RCC 7860 (cell line): Measurements from ENCODE around the gene NCSTN.

ENCODE experiments used
- DNase-seq: peaks from one replicate; pipeline ENCODE4 v3.0.0-alpha.2; 2015; ENCODE audit warnings: low spot score
- FAIRE-seq: peaks from 2 replicates; lab custom pipeline; 2012; peaks lifted over from hg19 to GRCh38; lab: Jason Lieb, UNC

The NCSTN gene

DNA sequence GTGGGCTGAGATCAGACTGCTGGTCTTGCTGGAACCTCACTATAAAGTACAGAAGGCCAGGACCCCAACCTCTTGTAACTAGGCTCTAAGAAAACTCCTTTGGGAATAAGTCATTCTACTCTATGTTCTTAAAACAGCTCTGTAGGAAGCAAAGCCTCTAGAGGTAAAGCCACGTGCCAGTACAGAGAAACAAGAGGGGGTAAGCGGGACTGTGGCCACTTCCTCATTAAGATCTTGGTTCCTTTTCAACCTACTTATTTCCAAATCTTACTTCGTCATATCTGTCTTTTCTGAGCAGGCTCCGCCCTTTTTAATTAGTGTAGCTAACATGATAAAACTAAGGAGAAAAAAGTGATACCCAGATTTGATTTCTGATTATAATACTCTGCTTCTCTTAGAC, 3.8 kb downstream of the NCSTN start:
- FAIRE-seq (no peak), DNase-seq (no peak)

DNA sequence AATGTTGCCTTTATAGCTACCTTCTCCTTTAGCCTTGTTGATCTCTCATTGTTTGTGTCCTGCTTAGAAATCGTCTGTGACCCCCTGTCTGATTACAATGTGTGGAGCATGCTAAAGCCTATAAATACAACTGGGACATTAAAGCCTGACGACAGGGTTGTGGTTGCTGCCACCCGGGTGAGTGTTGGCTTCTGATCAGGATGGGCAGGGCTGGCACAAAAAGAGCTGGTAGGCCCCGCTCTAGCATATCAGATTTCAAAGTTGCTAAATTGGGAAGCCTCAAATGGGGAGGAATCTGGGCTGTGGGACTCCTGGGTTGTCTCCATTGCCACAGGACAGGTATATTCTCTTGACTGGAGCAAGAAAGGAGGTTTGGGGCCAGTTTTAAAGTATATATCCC, 8.4 kb downstream of the NCSTN start:
- FAIRE-seq (no peak), DNase-seq (no peak)

DNA sequence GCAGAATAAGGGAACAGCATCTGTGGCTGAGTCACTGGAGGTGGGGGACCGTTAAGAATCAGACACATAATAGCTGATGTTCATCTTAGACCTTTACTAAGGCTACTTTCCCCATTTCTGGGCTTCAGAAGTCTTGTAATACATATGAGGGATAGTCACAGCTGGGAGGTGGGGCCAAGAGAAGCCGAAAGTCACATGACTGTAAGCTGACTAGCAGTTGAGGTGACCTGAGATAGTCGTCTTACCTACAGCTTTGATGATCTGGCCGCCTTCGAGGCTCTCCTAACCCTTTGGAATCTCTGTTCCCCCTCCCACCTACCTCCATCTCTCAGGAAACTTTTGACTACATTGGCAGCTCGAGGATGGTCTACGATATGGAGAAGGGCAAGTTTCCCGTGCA, 9.4 kb downstream of the NCSTN start:
- no peak for FAIRE-seq
- DNase-seq = no peak

DNA sequence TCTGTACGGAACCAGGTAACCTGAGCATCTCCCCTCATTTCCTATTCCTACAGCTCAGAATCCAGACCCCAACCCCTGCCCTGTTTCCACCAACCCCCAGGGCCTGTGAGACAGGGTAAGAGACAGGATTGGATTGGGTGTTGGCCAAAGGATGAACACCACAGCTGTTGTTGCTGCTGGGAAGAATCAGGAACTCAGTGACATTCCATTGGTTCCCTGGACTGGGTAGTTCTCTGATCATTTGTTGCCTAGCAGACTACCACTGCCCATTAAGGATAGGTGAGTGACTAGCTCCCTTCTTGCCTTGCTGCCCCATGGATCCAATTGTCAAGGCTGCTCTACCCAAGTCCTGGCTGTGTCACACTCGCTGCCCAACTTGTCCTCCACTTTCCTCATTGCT, 10.0 kb downstream of the NCSTN start:
- DNase-seq = no peak
- no peak for FAIRE-seq

DNA sequence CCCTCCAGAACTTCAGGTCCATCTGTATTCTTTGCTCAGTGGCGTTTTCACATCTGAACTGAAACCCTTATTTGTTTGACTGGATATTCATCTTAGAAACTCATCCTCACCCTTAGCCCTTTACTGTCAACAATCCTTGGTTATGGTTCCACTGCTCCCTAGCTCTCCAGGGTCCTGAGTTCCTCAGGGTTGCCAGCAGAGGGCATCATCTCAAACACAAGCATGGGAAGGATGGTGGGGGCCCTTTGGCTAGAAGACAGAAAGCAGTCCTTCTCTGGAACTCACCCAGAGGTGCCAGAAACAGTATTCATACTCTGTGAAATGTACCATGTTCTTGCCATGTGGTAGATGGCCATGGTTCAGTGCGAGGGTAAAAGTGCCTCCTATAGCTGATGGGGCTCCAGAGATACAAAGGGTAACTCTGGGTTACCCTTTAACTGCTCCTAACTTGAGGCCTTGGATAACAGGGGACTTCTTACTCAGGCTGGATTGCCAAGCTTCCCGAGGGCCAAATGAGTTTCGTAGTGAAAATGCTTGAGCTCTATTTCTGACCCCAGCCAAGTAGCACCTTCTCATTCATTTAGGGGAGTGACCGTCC, 11.3 kb downstream of the NCSTN start:
- no peak for DNase-seq

DNA sequence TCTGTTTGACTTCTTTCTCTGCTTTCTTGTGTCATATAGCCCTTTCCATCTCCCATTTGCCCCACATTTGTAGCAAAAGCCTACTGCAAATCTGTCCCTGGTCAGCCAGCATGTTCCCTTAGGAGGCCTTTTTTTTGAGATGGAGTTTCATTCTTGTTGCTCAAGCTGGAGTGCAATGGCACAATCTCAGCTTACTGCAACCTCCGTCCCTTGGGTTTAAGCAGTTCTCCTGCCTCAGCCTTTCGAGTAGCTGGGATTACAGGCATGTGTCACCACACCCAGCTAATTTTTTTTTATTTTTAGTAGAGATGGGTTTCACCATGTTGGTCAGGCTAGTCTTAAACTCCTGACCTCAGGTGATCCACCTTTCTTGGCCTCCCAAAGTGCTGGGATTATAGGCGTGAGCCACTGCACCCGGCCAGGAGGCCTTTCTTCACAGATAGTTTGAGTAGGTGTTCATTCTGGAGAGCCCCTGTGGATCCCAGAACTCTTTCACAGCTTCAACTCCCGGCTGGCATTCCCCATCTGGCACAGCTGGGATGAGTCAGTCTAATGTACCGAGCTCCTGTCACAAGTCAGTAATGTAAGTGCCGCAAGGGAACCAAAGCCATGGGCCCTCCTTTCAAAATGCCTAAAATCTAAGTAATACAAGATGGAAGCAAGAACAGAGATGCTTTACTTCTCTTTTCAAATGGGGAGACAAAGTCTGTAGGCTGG, 14.3 kb downstream of the NCSTN start:
- no peak for FAIRE-seq

More for the DNA sequence above, 11.3 kb downstream of the NCSTN start:
- no peak for FAIRE-seq

DNA sequence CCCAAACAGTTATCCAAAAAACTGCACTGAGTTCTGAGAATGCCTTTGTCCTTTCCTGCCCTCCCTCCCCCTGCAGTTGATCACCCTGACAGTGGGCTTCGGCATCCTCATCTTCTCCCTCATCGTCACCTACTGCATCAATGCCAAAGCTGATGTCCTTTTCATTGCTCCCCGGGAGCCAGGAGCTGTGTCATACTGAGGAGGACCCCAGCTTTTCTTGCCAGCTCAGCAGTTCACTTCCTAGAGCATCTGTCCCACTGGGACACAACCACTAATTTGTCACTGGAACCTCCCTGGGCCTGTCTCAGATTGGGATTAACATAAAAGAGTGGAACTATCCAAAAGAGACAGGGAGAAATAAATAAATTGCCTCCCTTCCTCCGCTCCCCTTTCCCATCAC, 14.9 kb downstream of the NCSTN start:
- no peak for FAIRE-seq

More for the DNA sequence above, 14.3 kb downstream of the NCSTN start:
- DNase-seq = no peak

DNA sequence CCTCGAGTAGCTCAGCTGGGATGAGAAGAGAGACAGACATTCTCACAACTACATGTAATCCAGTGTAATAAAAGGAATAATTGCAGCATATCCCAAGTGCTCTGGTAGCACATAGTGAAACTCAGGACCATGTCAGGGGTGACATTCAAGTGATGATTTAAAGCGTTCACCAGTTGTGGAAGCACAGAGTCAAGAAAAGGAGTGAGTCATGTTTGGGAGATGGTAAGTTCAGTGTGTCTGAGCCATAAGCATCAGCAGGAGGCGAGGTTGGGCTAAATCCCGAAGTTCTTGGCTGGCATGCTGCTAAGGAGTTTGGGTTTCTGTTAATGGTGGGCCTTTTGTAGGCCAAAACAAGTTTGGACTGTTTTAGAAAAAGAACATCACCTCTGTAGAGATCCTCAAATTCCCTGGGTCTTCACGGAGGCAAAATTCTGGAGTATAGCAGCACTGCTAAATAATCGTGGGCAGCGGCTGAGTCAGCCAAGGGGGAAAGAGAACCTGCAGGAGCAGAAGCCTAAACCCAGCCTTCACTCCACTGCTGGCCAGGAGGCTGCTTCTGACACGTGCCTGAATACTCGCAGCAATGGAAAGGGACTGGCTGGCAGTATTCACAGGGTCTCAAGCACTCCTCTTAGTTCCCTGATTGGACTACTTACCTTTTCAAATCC, 16.5 kb downstream of the NCSTN start:
- FAIRE-seq (no peak), DNase-seq (no peak)

More for the DNA sequence above, 14.9 kb downstream of the NCSTN start:
- DNase-seq = no peak

DNA sequence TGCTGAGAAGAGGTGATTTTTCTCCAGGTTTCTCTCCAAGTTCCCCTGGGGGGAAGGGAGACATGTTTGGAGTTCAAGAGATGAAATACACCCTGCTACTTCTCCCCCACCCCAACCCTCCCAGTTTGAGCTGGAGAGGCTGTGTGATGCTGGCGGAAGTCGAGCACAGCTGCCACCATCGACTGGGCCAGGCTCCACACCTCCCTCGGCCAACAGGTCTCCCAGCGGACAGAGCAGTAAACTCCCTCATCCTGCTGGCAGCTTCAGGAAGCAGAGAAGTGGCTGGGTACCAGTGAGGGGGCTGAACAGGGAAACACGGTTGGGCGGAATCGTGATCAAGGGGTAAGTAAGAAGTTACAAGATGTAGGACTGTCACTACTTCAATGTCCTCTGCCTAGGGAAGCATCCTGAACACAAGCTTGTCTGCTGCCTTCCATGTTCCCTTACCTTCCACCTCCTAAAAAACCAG, 17.1 kb downstream of the NCSTN start:
- DNase-seq (no peak), FAIRE-seq (no peak)

DNA sequence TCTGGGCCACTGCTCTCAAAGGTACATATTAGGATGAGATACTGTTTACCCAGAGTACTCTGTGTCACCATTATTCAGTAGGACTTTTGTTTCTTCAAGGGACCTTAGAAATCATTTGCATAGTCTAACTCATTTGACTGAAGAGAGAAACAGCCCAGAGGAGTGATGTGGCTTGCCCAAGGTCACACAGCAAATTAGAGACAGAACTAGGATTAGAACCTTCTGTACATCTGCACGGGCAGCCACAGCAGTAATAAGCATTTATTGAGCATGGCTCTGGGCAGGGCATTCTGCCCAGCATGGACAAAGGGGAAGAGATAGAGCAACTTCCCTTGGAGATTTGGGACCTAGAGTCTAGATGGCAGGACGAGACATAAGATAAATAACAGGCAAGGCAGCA, 18.0 kb downstream of the NCSTN start:
- no peak for FAIRE-seq
- no peak for DNase-seq

DNA sequence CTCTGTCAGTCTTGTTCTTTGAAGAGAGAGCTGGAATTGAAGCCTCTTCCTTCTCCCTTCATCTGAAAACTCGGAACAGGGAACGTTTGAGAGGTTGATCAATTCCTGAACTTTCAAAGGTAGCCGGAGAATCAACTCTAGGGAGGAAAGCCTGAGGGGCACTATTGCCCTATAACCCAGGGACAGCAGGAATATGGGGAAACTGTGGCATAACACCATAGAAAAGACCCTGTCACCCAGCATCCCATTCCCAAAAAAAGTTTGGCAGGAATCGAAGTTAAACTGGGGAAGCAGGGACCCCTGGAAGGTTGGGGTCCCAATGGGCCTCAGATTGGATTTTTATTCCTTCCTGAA, 18.6 kb downstream of the NCSTN start:
- no peak for FAIRE-seq

DNA sequence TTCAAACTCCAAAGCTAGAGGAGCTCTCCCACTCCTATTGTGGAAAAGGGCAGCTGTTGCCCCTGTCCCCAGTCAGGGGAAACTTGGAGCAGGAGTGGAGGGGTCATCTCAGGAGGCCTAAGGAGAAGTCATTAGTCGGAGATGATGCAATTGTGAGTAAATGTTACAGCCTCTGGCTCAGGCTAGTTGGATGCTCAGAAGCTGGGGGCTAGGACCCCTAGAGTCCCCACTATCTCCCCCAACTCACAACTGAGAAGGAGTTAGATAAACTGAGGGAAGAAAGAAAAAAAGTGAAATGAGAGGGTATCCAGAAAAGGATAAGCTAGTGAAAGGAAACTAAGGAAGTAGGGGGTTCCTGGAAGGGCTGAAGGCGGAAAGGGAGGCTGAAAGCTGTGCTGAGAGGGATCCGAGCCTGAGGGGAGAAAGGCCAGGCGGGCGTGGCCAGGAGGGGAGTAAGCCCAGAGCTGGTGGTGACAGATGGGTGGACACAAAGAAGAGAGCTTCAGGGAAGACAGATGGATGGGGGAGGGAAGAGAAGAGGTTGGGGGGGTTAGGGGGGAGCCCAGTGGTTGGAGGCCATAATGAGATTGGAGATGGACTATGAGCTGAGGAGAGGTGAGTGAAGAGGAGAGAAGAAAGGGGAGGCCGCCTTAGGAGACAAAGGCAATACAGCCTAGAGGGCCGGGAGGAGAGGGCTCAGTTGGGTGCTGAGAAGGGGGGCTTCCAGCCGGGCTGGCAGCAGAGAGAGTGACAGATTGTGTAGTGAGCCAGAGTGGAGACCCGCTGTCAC, 19.2 kb downstream of the NCSTN start:
- DNase-seq (no peak), FAIRE-seq (no peak)

More for the DNA sequence above, 18.6 kb downstream of the NCSTN start:
- DNase-seq = no peak

DNA sequence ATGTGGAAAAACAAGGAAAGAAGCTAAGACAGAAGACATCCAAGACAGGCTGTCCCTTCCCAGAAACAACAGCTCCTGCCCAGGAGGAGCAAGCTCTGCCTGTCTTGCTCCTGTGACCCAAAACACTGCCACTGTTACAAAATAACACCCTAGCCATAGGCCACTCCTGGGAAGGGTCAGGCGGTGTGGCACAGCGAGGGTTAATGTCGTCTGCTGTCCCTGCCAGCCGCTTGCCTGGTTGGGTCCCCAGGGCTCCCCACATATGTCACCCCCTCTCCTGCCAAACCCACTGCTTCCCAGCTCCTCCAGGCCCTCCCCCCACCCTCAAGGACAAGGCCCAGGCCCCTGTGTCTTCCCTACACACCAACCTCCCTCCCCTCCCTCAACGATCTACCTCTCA, 19.8 kb downstream of the NCSTN start:
- FAIRE-seq (no peak), DNase-seq (no peak)

DNA sequence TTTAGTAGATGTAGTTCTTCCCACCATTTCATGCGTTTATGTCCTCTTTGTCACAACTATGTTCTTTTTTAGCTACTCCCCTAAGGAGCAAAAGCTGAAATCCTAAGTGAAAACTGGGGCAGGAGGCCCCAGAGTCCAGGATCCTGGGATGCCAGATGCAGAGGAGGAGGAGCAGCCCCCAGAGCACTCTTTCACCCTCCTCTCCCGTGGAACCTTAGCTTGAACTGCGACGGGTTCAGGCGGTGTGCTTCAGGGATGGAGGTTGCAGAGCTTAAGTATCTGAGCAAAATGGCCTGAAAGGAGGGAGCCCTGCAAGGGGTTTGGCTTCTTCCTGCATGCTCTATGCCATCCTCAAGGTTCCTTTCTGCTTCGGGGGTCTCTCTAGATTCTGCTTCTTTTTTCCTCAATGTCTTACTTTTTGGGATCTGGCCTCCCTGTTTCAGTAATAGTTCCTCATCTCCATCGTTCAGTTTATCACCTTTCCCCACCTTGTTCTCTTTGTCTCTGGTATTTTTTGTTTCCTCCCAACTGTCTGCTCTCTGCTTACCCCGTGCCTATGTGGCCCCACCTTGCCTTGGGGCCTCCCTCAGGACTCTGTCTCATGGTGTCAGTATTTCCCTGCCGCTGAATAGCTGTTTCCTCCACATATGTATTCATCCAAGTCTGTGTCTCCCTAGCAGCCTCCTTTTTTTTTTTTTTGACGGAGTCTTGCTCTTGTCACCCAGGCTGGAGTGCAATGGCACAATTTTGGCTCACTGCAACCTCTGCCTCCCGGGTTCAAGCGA, 21.0 kb downstream of the NCSTN start:
- FAIRE-seq (no peak), DNase-seq (no peak)

DNA sequence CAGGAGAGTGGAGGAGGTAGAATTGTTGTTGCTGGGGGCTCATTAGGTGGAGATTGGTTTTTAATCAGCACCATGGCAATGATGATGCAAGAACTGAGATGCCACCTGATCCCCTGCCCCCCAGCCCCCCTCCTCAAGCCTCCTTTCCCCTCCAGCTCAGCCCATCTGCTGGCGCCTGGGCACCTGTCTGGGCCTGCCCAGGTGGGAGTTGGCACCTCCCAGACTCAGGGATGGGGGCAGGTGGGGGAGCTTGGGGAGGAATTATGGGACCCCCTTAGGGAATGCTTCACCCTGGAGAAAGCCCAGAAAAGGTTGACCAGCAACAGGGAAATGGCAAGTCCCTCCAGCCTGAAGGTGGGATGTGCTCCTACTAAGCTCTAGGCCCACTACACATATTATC, 22.1 kb downstream of the NCSTN start:
- no peak for FAIRE-seq
- DNase-seq = no peak

DNA sequence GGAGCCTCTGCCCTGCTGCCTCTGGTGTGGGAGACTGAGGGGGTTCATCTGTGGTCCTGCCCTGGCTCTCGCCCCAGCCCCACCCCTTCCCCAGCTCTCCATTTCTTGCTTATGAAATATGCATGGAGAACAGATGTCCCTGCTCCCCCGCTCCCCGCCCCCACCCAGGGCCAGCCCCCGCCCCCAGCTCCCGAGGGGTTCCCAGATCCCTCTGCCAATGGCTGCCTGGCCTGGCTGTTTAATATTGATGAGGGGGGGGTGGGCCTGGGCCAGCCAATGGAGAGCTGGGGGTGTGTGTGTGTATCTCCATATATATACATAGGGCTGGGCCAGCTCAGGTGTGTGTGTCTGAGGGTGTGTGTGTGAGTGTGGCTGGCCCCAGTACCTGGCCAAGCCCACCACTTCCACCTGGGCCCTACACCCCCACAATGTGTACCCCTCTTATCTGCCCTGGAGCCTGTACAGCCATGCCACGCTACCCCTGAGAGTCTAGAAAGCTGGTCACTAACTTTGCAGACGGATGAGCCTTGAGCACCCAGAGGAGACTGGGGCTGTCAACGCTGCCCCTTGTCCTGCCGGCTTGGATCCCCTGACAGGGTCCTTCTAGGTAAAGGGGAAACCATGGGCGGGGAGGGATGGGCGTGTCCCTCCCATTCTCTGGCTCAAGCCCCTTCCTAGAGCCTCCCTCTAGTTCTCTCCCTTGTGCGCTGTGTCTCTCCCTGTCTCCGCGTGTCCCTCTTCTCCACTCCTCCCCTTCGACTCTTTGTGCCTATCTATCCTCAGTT, 23.7 kb downstream of the NCSTN start, which contains the start of gene NHLH1:
TSS of gene NHLH1 (plus strand) at position 341 of the 785 bp plus-strand sequence. CDS start 3,661 bp downstream, outside the sequence.
- FAIRE-seq (no peak), DNase-seq (no peak)

DNA sequence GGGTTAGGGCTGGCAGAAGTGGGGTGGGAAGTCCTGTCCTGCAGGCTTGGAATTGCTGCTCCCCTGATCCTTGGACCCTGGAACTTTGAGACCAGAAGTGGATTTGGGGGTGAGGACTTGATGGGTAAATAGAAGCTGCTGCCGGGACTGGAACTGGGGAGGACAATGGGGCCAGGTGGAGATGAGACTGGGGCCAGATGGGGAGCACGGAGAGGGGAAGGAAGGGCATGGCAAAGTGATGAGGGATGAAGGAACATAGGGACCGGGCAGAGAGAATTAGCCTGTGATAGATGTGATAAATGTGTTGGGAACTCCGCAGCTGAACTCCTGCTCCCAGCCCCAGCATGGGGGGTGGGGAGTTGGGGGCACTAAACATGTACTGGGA, 24.3 kb downstream of the NCSTN start:
- DNase-seq (no peak), FAIRE-seq (no peak)

DNA sequence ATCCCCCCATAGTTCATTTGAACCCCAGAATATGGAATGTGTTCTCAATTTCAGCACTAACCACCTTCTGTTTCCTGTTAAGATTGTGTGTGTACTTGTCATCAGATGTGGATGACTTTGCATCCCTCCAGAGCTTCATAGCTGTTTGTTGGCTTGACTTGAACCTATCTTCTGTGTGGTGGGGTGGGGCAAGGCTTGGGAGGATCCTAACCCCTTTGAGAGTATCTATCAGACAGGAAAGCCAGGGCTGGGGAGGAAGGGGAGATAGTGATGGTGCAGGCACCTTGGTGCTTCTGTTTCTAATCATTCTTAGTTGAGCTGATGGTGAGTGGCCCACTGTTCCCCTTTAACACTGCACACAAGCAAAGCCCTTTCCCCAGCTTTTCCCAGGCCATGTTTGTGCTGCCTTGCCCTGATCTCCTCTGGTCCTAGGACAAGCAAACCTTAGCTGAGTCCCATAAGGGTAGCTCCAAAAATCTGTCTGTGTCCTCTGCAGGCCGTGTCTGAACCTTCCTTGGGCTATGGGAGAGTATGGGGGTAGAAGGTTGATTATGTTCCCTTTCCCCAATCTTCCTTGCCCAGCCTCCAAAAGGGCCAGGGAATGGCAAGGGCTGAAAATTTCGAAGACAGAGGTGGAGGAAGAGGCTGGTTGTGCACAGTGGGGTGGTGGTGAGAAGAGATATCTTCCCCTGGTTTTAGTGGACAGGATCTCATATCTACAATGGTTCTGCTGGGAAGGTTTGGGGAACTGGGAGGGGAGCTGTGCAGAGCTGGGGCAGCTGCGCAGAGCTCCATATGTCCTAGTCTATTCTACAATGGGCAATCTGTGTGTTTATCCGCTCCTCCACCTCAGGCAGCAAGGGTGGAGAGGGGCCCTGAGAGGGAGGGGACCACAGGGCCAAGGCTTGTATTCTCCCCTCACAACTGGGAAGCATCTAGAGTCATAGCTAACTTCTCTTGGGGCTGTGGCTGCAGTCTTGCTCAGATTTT, 25.0 kb downstream of the NCSTN start:
- no peak for FAIRE-seq
- DNase-seq = no peak

DNA sequence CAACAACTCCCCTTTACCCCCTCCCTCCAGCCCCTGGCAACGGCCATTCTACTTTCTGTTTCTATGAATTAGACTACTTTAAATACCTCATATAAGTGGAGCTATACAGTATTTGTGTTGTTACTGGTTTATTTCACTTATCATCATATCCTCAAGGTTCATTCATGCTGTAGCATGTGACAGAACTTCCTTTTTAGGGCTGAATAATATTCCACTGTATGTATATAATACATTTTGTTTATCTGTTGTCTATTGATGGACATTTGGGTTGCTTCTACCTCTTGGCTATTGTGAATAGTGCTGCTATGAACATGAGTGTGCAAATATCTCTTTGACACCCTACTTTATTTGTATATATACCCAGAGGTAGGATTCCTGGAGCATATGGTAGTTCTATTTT, 25.9 kb downstream of the NCSTN start:
- no peak for DNase-seq
- no peak for FAIRE-seq
